Measurements from ENCODE around the gene SSTR4. TPM values are rescaled to one million over a fixed set of nuclear protein-coding genes. Genes with fewer than 3 reads are reported as not detected.

Gene SSTR4
- total RNA-seq, 2 donors from 2014 or later = not detected

DNA sequence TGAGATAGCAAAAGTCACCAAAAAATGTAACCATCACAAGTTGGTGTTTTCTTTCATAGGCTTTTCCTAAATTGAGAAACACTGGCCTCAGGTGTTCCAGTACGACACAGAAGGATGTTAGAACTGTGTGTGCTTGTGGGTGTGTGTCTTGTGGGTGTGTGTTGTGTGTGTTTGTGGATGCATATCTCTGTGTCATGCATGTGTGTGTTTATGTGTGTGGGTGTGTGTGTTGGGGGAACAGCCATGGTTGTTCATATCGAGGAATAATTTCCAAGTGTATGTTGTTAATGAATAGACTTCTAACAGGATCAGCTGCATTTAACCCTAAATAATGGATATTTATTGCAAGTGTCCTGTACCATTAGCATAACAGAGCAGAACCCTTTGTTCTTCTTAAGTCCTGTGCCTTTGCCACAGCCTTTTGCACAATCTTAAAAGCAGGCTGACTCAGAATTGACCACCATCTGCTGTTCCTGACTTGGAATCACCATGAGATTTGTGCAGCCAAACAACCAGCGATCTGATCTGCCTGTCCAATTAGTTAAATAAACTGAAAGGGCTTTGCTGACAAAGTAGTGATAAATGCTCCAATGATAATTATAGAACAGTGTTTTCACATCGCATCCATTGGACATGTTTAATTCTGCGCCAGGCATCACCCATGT lies 43.4 kb downstream of the SSTR4 start:
- Histone ChIP-seq H3K27ac (no peak overlapping the region), H3K4me1 (no peaks in the 10 kb centered on the region), H3K36me3 (replicated peaks in 1 of 2; ENCODE audit: insufficient read depth in 1 of 2, low read depth in 2 of 2) (no peaks in the 10 kb centered on the region), H3K9me3 (no peaks in the 10 kb centered on the region), H3K27me3 (no peaks in the 10 kb centered on the region), H3K4me3 (no peak overlapping the region)
- intact Hi-C loops (cut with DNase I) = no loop called here
- DNase-seq = no peak
- 45 to 54% methylated on average over 5 of the region's 5 CpGs for WGBS, 2 donors
- TF ChIP-seq CTCF (IDR thresholded peaks at IDR 0.05) = no peak
- TF ChIP-seq POLR2A (IDR thresholded peaks at IDR 0.05) = no peak
- ATAC-seq = no peak

- peak in 1 of 4 donors; percentile 42 for DNase-seq
- H3K27ac ChIP-seq = no peak overlapping the region
- H3K9me3 ChIP-seq = no peaks in the 10 kb centered on the region
- ATAC-seq = no peak
- no peak overlapping the region for H3K4me3 ChIP-seq
- H3K36me3 ChIP-seq (replicated peaks in 1 of 2; ENCODE audit: insufficient read depth in 1 of 2, low read depth in 2 of 2) = no peaks in the 10 kb centered on the region
- peak in 2 of 7 experiments; percentile 8 to 12 for TF ChIP-seq CTCF (IDR thresholded peaks at IDR 0.05)
- TF ChIP-seq POLR2A (IDR thresholded peaks at IDR 0.05) = no peak
- no peaks in the 10 kb centered on the region for H3K27me3 ChIP-seq
- WGBS, 2 donors = 31% methylated on average over 6 of the region's 6 CpGs
- H3K4me1 ChIP-seq = no peaks in the 10 kb centered on the region
- intact Hi-C loops (cut with DNase I) = no loop called here
These were observed 43.9 kb downstream of the SSTR4 start for GRCh38 chr20:23079016-23079351.

- intact Hi-C loops (cut with DNase I) = no loop called here
- DNase-seq (no peak), ATAC-seq (no peak)
- Histone ChIP-seq H3K27ac (no peak overlapping the region), H3K27me3 (no peaks in the 10 kb centered on the region), H3K9me3 (no peaks in the 10 kb centered on the region), H3K4me3 (no peak overlapping the region), H3K4me1 (no peaks in the 10 kb centered on the region), H3K36me3 (replicated peaks in 1 of 2; ENCODE audit: insufficient read depth in 1 of 2, low read depth in 2 of 2) (no peaks in the 10 kb centered on the region)
- 48 to 62% methylated on average over 2 of the region's 2 CpGs for WGBS, 2 donors
- no peak for TF ChIP-seq CTCF (IDR thresholded peaks at IDR 0.05)
- no peak for TF ChIP-seq POLR2A (IDR thresholded peaks at IDR 0.05)
These were observed 44.8 kb downstream of the SSTR4 start for GRCh38 chr20:23079926-23080325.

DNA sequence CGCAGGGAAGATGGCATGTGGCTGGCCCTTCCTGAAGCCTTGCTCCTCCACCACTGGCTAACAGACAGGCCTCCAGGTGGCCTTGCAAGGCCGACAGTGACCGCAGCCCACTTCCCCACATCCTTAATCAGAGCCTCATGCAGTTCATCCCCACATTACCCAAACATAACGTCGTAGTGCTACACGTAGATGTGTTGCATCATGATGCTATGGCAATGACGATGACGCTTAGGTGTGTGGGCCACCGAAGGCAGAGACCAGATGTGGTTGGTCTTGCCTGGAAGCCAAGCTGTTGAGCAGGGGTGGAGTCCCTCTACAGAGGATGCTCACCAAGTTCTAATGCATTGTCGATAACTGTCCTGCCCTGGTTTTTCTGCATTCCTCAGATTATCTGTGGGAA lies 45.4 kb downstream of the SSTR4 start:
- Histone ChIP-seq H3K27me3 (no peaks in the 10 kb centered on the region), H3K4me3 (no peak overlapping the region), H3K4me1 (no peaks in the 10 kb centered on the region), H3K27ac (no peak overlapping the region), H3K9me3 (no peaks in the 10 kb centered on the region), H3K36me3 (replicated peaks in 1 of 2; ENCODE audit: insufficient read depth in 1 of 2, low read depth in 2 of 2) (no peaks in the 10 kb centered on the region)
- ATAC-seq (no peak), DNase-seq (no peak)
- intact Hi-C loops (cut with DNase I) = no loop called here
- TF ChIP-seq CTCF (IDR thresholded peaks at IDR 0.05) (no peak), POLR2A (IDR thresholded peaks at IDR 0.05) (no peak)
- 53 to 68% methylated on average over 4 to 10 of the region's 10 CpGs for WGBS, 2 donors

- H3K4me1 ChIP-seq = no peaks in the 10 kb centered on the region
- H3K9me3 ChIP-seq = no peaks in the 10 kb centered on the region
- no peak for DNase-seq
- no peaks in the 10 kb centered on the region for H3K36me3 ChIP-seq (replicated peaks in 1 of 2; ENCODE audit: insufficient read depth in 1 of 2, low read depth in 2 of 2)
- H3K27me3 ChIP-seq = no peaks in the 10 kb centered on the region
- WGBS, 2 donors = 47 to 52% methylated on average over 9 of the region's 9 CpGs
- intact Hi-C loops (cut with DNase I) = no loop called here
- H3K4me3 ChIP-seq = no peak overlapping the region
- no peak for ATAC-seq
- TF ChIP-seq CTCF (IDR thresholded peaks at IDR 0.05) (no peak), POLR2A (IDR thresholded peaks at IDR 0.05) (no peak)
- H3K27ac ChIP-seq = no peak overlapping the region
These were observed 46.2 kb downstream of the SSTR4 start for GRCh38 chr20:23081263-23081819.
